ENCODE results near the gene NRP1.

- TF ChIP-seq CTCF (IDR thresholded peaks at IDR 0.05; ENCODE audit: extremely low read depth in 1 of 2, insufficient read depth in 1 of 2, low read depth in 1 of 2, low read length in 2 of 2) (peak in 1 of 2 donors; percentile 28), EZH2 (IDR thresholded peaks at IDR 0.05; ENCODE audit: borderline replicate concordance, low read depth, low read length, severe bottlenecking) (no peak), POLR2AphosphoS5 (IDR thresholded peaks at IDR 0.05; ENCODE audit: insufficient read depth, low read depth, low read length) (peak; percentile 37), POLR2A (IDR thresholded peaks at IDR 0.05; ENCODE audit: low read depth, low read length) (peak; percentile 51), MYC (IDR thresholded peaks at IDR 0.05; ENCODE audit: low read depth, low read length) (peak; percentile 56), MAX (IDR thresholded peaks at IDR 0.05; ENCODE audit: insufficient read depth, insufficient read length) (peak; percentile 13), FOS (IDR thresholded peaks at IDR 0.05; ENCODE audit: borderline replicate concordance, insufficient read depth, low read length) (no peak)
Measured at GRCh38 chr10:33273295-33274002, 61.0 kb downstream of the NRP1 start.

Data from endothelial cell of umbilical vein (primary cell).